Measurements from ENCODE around the gene POC5. TPM values are rescaled to one million over a fixed set of nuclear protein-coding genes. Genes with fewer than 3 reads are reported as not detected.

The POC5 gene
- total RNA-seq, 1 donor from 2014 or later = 3.0 TPM

DNA sequence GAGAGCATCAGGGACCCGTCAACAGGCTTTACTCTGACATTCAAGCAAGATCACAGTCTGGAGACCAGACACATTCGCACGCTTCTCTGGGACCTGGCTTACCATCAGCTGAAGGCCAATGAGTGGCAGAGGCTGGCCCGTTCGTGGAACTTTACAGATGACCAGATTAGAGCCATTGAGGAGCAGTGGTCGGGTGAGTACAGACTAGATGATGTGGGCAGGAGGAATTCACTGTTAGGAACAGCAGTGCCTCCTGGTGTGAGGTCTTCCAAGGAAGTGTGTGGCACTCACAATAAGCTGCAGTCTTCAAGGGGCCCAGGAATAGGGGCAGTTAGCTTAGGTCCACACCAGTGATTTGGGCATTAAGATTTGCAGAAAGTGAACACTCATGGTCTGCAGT, 50.4 kb downstream of the POC5 start:
- ATAC-seq = no peak

DNA sequence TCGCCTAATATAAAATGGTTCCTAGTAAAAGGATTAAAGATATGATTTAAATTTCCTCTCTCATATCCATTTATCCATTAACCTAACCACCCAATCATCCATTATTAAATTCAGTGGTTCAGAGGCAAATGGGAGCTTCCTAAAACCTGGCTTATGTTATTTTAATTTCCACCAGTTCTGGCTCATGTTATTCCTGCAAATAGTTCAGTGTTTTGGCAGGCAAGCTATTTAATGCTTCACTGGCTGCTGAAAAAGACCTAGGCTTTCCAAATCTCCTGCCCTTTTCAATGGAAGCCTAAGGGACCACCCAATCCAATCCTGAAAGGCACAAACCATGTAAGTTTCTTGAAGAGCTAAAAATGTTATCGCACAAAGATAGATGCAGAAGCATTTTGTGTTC, 52.3 kb downstream of the POC5 start:
- intact Hi-C loops (cut with DNase I) = no loop called here
- DNase-seq (ENCODE audit: missing footprints) = no peak
- no peak for ATAC-seq

More for the DNA sequence above, 50.4 kb downstream of the POC5 start:
- no peak for DNase-seq (ENCODE audit: missing footprints)
- intact Hi-C loops (cut with DNase I) = no loop called here

GRCh38 chr5:75663579-75664284, 53.5 kb downstream of the POC5 start:
- ATAC-seq (no peak), DNase-seq (ENCODE audit: missing footprints) (no peak)
- intact Hi-C loops (cut with DNase I) = no loop called here

- no peak for DNase-seq (ENCODE audit: missing footprints)
- no peak for ATAC-seq
- intact Hi-C loops (cut with DNase I) = no loop called here
These were observed 55.2 kb downstream of the POC5 start for GRCh38 chr5:75662061-75662460.

- no peak for DNase-seq (ENCODE audit: missing footprints)
- ATAC-seq = no peak
- intact Hi-C loops (cut with DNase I) = no loop called here
These were observed 56.4 kb downstream of the POC5 start for GRCh38 chr5:75660678-75661465.

DNA sequence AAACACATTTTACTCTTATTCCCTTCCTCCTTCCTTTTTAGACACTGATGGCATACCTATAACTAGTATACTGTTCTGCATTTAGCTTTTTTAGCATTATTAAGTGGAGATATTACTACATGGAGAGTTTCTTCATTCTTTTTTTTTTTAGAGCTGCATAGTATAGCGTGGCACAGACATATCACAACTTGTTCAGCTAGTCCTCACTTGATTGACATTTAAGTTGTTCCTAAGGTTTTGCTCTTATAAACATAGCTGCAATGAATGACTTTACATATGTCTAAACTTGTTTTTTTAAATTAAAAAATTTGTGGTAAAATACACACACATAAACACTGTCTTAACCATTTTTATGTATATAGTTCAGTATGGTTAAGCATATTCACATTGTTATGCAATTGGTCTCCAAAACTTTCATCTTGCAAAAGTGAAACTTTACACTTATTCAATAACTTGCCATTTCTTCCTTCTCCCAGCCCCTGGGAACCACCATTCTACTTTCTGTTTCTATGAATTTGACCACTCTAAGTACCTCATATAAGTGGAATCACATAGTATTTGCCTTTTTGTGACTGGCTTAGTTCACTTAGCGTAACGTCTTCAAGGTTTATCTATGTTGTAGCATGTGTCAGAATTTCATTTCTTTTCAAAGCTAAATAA, 57.3 kb downstream of the POC5 start:
- no peak for ATAC-seq
- no peak for DNase-seq (ENCODE audit: missing footprints)
- intact Hi-C loops (cut with DNase I) = no loop called here

DNA sequence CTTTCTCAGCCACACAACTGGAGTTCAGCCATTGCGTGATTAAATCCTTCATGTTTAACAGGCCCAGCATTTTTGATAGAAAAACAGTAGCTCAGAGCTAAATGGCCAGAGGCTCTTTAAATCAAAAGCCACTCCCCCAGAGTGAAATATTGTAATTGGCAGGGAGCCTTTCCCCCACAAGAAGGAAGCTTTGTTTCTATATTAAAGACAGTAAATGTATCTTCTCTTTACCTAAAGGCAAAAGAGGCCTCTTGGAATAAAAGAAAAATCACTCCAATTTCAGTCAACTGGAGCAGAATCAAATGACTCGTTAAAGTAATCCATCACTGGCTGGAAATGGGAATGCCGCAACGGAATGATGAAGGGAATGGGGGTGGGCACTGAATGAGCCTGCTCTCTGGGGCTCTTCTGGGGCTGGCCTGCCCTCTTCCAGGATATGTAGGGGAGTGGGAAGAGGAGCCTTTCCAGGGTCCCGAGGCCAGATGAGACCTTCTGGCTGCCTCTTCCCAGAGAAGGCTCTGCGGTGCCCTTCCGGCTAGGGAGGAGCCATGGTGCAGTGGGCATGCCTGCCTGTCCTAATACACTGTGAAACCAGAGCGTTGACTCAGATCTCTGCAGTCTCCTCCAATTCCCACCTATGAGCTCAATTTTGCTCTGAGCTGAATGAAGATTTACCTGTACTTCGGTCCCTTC, 60.8 kb downstream of the POC5 start:
- intact Hi-C loops (cut with DNase I) = no loop called here
- ATAC-seq = peak; percentile 50
- DNase-seq (ENCODE audit: missing footprints) = no peak

- ATAC-seq (peak; percentile 79), DNase-seq (ENCODE audit: missing footprints) (peak; percentile 72)
- intact Hi-C loops (cut with DNase I) = no loop called here
These were observed 62.4 kb downstream of the POC5 start for GRCh38 chr5:75654693-75655295.

DNA sequence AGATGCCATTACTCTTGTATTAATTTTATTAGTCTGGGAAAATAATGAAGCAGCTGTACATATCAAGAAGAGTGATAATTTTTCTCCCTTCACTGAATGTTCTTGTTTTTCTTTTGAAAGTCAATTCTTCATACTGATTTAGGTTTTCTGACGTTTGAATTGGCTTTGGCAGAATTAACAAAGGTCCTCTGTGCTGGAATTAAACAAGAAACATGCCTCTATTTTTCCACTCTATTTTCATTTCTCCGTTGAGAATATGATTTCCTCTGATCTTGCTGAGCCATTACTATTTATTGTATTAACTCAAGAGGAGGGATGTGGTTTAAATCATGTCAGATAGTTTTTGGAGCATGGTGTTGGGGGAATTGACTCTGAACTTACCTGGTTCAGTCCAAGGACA, 63.7 kb downstream of the POC5 start:
- DNase-seq (ENCODE audit: missing footprints) = no peak
- no peak for ATAC-seq
- intact Hi-C loops (cut with DNase I) = no loop called here

- ATAC-seq = no peak
- DNase-seq (ENCODE audit: missing footprints) = no peak
- intact Hi-C loops (cut with DNase I) = no loop called here
These were observed 65.5 kb downstream of the POC5 start for GRCh38 chr5:75651575-75652238.

DNA sequence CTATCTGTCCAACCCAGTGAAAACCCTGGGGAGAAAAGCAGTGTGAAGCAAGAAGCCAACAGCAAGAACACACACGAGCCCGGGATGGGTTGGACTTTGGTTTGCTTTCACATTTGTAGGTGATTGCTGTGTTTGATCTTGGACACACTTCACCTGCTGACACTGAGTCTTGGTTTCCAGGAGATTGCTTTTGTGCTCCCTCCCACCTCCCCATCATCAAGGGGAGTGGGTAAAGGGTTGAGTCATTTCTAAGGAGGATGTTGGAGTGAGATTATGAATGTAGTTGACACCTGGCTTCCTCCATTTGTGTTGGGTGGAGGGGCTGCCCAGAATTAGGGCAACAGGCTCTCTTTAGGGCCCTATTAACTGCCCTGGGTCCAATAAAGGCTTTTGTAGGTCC, 68.5 kb downstream of the POC5 start:
- ATAC-seq (no peak), DNase-seq (ENCODE audit: missing footprints) (no peak)
- intact Hi-C loops (cut with DNase I) = no loop called here

DNA sequence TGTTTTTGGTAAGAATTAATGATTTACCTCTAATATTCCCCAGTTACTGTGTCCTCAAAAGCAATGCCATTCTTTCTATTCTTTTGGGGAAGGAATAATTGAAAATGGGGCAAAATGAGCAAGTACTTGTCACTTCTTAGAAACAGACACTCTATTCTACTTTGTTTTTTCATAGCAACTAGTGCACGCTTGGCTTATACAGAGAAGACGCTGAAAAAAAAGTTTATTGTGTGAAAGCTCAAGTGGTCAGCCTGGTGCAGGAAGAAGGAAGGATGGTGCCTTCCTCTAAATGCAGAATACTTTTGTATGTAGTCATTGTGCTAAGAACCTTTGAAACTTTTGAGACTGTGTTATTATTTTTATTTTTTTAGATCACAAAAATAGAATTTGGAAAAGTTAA, 76.4 kb downstream of the POC5 start:
- ATAC-seq (no peak), DNase-seq (ENCODE audit: missing footprints) (no peak)
- intact Hi-C loops (cut with DNase I) = no loop called here

- intact Hi-C loops (cut with DNase I) = no loop called here
- ATAC-seq (no peak), DNase-seq (ENCODE audit: missing footprints) (no peak)
These were observed 76.8 kb downstream of the POC5 start for GRCh38 chr5:75640395-75640794.

DNA sequence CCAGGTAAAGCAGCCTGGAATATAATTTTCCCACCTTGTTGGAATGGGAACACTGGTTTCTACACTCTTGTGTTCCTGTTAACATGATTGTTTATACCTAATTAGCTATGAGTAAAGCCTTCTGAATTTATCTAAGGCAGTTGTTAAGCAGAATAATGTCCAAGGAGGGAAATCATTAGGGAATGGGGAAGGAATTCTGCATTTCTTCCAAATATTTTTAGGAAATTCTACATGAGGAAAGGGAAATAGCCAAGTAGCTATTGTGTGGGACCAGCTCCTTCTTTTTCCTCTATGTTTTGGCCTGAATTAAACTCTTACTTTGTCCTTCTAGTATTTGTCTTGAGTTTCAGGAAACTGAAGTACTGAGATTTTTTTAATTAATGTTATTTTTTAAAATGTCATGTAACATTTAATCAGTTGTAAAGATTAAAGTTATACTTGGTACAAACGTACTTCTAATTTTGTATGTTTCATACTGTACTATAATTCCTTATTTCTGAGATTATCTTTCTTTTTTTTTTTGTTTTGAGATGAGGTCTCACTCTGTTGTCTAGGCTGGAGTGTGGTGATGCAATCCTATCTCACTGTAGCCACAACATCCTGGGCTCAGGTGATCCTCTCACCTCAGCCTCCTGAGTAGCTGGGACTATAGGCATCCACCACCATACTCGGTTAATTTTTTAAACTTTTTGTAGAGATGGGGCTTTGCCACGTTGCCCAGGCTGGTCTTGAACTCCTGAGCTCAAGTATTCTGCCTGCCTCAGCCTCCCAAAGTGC, 77.5 kb downstream of the POC5 start:
- no peak for ATAC-seq
- intact Hi-C loops (cut with DNase I) = no loop called here

DNA sequence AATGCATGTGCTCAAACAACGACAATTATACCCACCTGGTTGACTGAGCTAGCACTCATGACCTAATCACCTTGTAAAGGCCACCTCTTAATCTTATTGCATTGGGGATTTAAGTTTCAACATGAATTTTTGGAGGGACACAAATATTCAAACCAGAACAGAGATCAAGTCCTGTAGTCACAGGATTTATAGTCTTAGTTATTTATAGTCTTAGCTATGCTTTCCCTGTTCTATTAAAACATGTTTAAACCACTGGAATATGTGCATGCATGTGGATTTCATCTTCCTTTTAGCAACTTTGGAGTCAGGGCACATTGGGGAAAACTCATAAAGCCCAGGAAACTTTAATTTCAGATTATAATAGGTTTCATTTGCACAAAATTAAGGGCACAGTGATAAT, 79.3 kb downstream of the POC5 start:
- intact Hi-C loops (cut with DNase I) = no loop called here

More for the DNA sequence above, 77.5 kb downstream of the POC5 start:
- no peak for DNase-seq (ENCODE audit: missing footprints)

DNA sequence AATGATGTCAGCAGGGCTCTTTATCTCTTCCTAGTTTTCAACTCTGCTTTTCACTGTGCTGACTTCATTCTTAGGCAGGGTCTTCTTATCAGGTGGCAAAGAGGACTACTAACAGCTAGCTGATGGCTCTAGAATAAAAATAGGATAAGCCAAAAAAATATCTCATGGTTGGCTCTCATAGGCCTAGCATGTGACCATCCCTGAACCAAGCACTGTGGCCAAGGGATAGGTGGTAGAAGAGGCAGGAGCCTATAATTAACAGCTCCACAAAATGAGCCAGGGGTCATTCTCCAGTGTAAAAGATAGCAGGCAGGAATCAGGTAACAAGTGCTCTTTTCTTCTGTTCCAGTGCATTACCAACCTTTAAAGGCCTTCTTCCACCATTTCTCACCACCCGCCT, 84.9 kb downstream of the POC5 start:
- DNase-seq (ENCODE audit: missing footprints) = no peak
- peak; percentile 79 for ATAC-seq
- intact Hi-C loops (cut with DNase I) = no loop called here

More for the DNA sequence above, 79.3 kb downstream of the POC5 start:
- ATAC-seq = no peak
- no peak for DNase-seq (ENCODE audit: missing footprints)

DNA sequence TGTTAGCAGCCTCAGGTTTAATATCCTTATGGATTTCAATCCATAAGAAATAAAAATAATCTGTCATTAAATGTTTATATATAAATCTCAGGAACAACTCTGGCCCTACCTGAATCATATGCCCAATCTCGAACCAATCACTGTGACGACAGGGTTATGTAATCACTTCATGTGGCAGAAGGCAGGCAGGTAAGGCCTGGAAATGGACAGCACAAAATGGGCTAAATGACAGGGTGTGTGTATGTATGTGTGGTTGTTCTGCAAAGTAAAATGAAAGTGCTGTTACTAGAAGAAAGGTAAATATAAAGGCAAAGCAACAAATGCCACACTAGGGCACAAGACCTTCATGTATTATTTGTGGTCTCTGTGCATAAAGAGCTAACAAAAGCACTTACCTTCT, 86.4 kb downstream of the POC5 start:
- intact Hi-C loops (cut with DNase I) = no loop called here
- no peak for ATAC-seq
- DNase-seq (ENCODE audit: missing footprints) = no peak

- ATAC-seq (no peak), DNase-seq (ENCODE audit: missing footprints) (no peak)
- intact Hi-C loops (cut with DNase I) = no loop called here
These were observed 89.4 kb downstream of the POC5 start for GRCh38 chr5:75627801-75628200.

Data from Right ventricle myocardium inferior (tissue), 1 donor.